Body of pancreas (tissue), 4 donors: Measurements from ENCODE around the gene ZNF565. TPM values are rescaled to one million over a fixed set of nuclear protein-coding genes. Genes with fewer than 3 reads are reported as not detected.

Experiments used
- ATAC-seq: fragments of 150-250 bp; one replicate; pipeline ENCODE4 v1.9.1; 2016
- DNase-seq, 4 donors: peaks; one replicate each; pipeline ENCODE4 v3.0.0-alpha.2; 2019
- H3K27ac ChIP-seq, 4 donors: fragments of 200-600 bp; sonication (generic); 1 replicate in 3 of 4; 2 replicates in 1 of 4; pipeline versions ENCODE4 v1.5.1 to v1.6.1; 2016 to 2019; ENCODE audit warnings: mild to moderate bottlenecking in 1 of 4, mixed read lengths in 1 of 4, moderate library complexity in 1 of 4
- H3K27me3 ChIP-seq, 2 donors: fragments of 200-600 bp; sonication (generic); one replicate each; pipeline ENCODE4 v1.6.0; 2016; ENCODE audit warnings: mild to moderate bottlenecking in 1 of 2
- H3K36me3 ChIP-seq, 2 donors: fragments of 200-600 bp; sonication (generic); replicated peaks in 1 of 2; 2 replicates each; pipeline ENCODE4 v1.5.1; 2016; ENCODE audit warnings: low read depth in 2 of 2; ENCODE audit not compliant: insufficient read depth in 1 of 2
- H3K4me1 ChIP-seq: fragments of 200-600 bp; sonication (generic); one replicate; pipeline ENCODE4 v1.6.0; 2016
- H3K4me3 ChIP-seq, 2 donors: fragments of 200-600 bp; sonication (generic); 1 replicate in 1 of 2; 2 replicates in 1 of 2; pipeline ENCODE4 v1.5.1; 2016 to 2019
- H3K9me3 ChIP-seq, 3 donors: fragments of 200-600 bp; sonication (generic); 1 replicate in 2 of 3; 2 replicates in 1 of 3; pipeline ENCODE4 v1.5.1; 2016
- CTCF ChIP-seq, 7 experiments: fragments of 450-650 bp in 4 of 7; fragments of 200-600 bp in 3 of 7; sonication (generic) in 3 of 7; IDR thresholded peaks; one replicate each; pipeline ENCODE4 v1.5.1; 2016 to 2019; ENCODE audit warnings: antibody characterized with exemption in 7 of 7
- POLR2A ChIP-seq, 3 donors: fragments of 450-650 bp; IDR thresholded peaks; one replicate each; pipeline ENCODE4 v1.6.1; 2016; ENCODE audit warnings: antibody characterized with exemption in 3 of 3, mild to moderate bottlenecking in 2 of 3
- WGBS, 2 donors: methylation state at CpG; one replicate each; pipeline ENCODE4 v1.1.5; 2017; 5-methylcytosine and 5-hydroxymethylcytosine counted together
- intact Hi-C: fragments of 100-400 bp; cut with DNase I; formaldehyde crosslinking; loops from one replicate; pipeline ENCODE4 v1.15.1; 2023
- total RNA-seq, 2 donors: library from RNA; depleted of rRNA; stranded (reverse); fragments of >200 nt; gene quantifications; one replicate each; pipeline ENCODE4 v1.1.0, GENCODE V29; 2016

Gene ZNF565
- total RNA-seq, 2 donors from 2014 or later: 4.9 to 5.3 TPM

GRCh38 chr19:36246006-36246481 is 31.6 kb upstream of the ZNF565 start:
- intact Hi-C loops: no loop called here
- no peaks in the 10 kb centered on the region for H3K27me3 ChIP-seq
- peaks cover 0 to 5% (median 0%) of the 10 kb centered on the region in 3 donors for H3K9me3 ChIP-seq
- WGBS, 2 donors: 25 to 37% methylated on average over 24 to 29 of the region's 29 CpGs
- H3K27ac ChIP-seq: no peak overlapping the region
- DNase-seq (no peak), ATAC-seq (no peak)
- TF ChIP-seq CTCF (IDR thresholded peaks at IDR 0.05): no peak
- no peak for TF ChIP-seq POLR2A (IDR thresholded peaks at IDR 0.05)
- H3K4me1 ChIP-seq: no peaks in the 10 kb centered on the region
- H3K4me3 ChIP-seq: no peak overlapping the region
- no peaks in the 10 kb centered on the region for H3K36me3 ChIP-seq

GRCh38 chr19:36245210-36246005 is 30.9 kb upstream of the ZNF565 start:
- peak in 1 of 4 donors; percentile 26 for DNase-seq
- no peaks in the 10 kb centered on the region for H3K36me3 ChIP-seq
- no peak overlapping the region for H3K27ac ChIP-seq
- TF ChIP-seq POLR2A (IDR thresholded peaks at IDR 0.05) (no peak), CTCF (IDR thresholded peaks at IDR 0.05) (no peak)
- WGBS, 2 donors: 4% methylated on average over 63 of the region's 63 CpGs; no CpG with 5 or more reads in 1 of the 2 donors
- intact Hi-C loops: no loop called here
- peaks cover 0 to 5% (median 0%) of the 10 kb centered on the region in 3 donors for H3K9me3 ChIP-seq
- no peaks in the 10 kb centered on the region for H3K4me1 ChIP-seq
- no peak overlapping the region for H3K4me3 ChIP-seq
- H3K27me3 ChIP-seq: no peaks in the 10 kb centered on the region
- ATAC-seq: no peak

- DNase-seq: no peak
- Histone ChIP-seq H3K9me3 (peaks cover 0 to 5% (median 0%) of the 10 kb centered on the region in 3 donors), H3K4me3 (no peak overlapping the region), H3K27ac (no peak overlapping the region), H3K36me3 (no peaks in the 10 kb centered on the region), H3K4me1 (no peaks in the 10 kb centered on the region), H3K27me3 (no peaks in the 10 kb centered on the region)
- no peak for TF ChIP-seq POLR2A (IDR thresholded peaks at IDR 0.05)
- no peak for TF ChIP-seq CTCF (IDR thresholded peaks at IDR 0.05)
- 63 to 91% methylated on average over 11 of the region's 11 CpGs for WGBS, 2 donors
- intact Hi-C loops: no loop called here
- no peak for ATAC-seq
Measured at GRCh38 chr19:36244066-36244465, 29.6 kb upstream of the ZNF565 start.

- 94 to 98% methylated on average over 3 of the region's 3 CpGs for WGBS, 2 donors
- H3K27ac ChIP-seq: no peak overlapping the region
- intact Hi-C loops: no loop called here
- H3K4me1 ChIP-seq: no peaks in the 10 kb centered on the region
- ATAC-seq: no peak
- no peaks in the 10 kb centered on the region for H3K27me3 ChIP-seq
- H3K36me3 ChIP-seq: peaks cover 32 to 44% of the 10 kb centered on the region in 2 donors
- no peak overlapping the region for H3K4me3 ChIP-seq
- H3K9me3 ChIP-seq: peaks cover 0 to 19% (median 0%) of the 10 kb centered on the region in 3 donors
- TF ChIP-seq POLR2A (IDR thresholded peaks at IDR 0.05) (no peak), CTCF (IDR thresholded peaks at IDR 0.05) (no peak)
- DNase-seq: no peak
Measured at GRCh38 chr19:36236946-36237310, 22.5 kb upstream of the ZNF565 start.
